Liver (tissue), 3 donors: Measurements from ENCODE around the gene DPY19L1.
"Not testable (repeated sequence)": the region's sequence is repeated elsewhere in the genome, so short reads cannot be mapped to it uniquely, and the experiment has no call there.

Experiments used
- EGR1 ChIP-seq, 2 donors: IDR thresholded peaks; 2 replicates each; pipeline ENCODE4 v1.6.1; 2016 to 2018; ENCODE audit warnings: antibody characterized with exemption in 2 of 2, low read depth in 2 of 2
- GABPA ChIP-seq, 2 donors: IDR thresholded peaks in 1 of 2; conservative IDR thresholded peaks in 1 of 2; 2 replicates each; pipeline ENCODE4 v1.6.1; 2016; ENCODE audit warnings: antibody characterized with exemption in 2 of 2, mild to moderate bottlenecking in 1 of 2, moderate library complexity in 1 of 2
- HNF4A ChIP-seq, 2 donors: conservative IDR thresholded peaks; 2 replicates each; pipeline ENCODE4 v1.6.1; 2016; ENCODE audit warnings: antibody characterized with exemption in 2 of 2, mild to moderate bottlenecking in 2 of 2
- JUND ChIP-seq, 2 donors: IDR thresholded peaks; 2 replicates each; pipeline ENCODE4 v1.6.1; 2016; ENCODE audit warnings: antibody characterized with exemption in 2 of 2
- RAD21 ChIP-seq, 2 donors: IDR thresholded peaks; 2 replicates each; pipeline ENCODE4 v1.6.1; 2016; ENCODE audit warnings: antibody characterized with exemption in 2 of 2, mild to moderate bottlenecking in 2 of 2
- RXRA ChIP-seq, 2 donors: IDR thresholded peaks; 2 replicates each; pipeline ENCODE4 v1.6.1; 2017 to 2018; ENCODE audit warnings: antibody characterized with exemption in 2 of 2, mild to moderate bottlenecking in 1 of 2
- TAF1 ChIP-seq: conservative IDR thresholded peaks from 2 replicates; pipeline ENCODE4 v1.6.1; 2016; ENCODE audit warnings: antibody characterized with exemption, mild to moderate bottlenecking
- YY1 ChIP-seq: IDR thresholded peaks from 2 replicates; pipeline ENCODE4 v1.6.1; 2016; ENCODE audit warnings: antibody characterized with exemption, mild to moderate bottlenecking
- TF ChIP-seq, protein P1 (sequence below): IDR thresholded peaks from 2 replicates; pipeline ENCODE4 v1.6.1; 2016; ENCODE audit warnings: antibody characterized with exemption
- TF ChIP-seq, protein P2 (sequence below): fragments of 150-350 bp; IDR thresholded peaks from 2 replicates; pipeline ENCODE4 v1.5.1; 2017; ENCODE audit warnings: improper control_type of control experiment, low read depth, low read length; ENCODE audit not compliant: missing input control
- TF ChIP-seq, protein P3 (sequence below): IDR thresholded peaks from 2 replicates; pipeline ENCODE4 v1.6.1; 2016; ENCODE audit warnings: antibody characterized with exemption
- TF ChIP-seq, protein P4 (sequence below): IDR thresholded peaks from 2 replicates; pipeline ENCODE4 v1.6.1; 2016; ENCODE audit warnings: antibody characterized with exemption, mild to moderate bottlenecking
- TF ChIP-seq, protein P5 (sequence below): IDR thresholded peaks from 2 replicates; pipeline ENCODE4 v1.6.1; 2016; ENCODE audit warnings: antibody characterized with exemption
- donor health status: healthy.
- donor health status: healthy.

DNA sequence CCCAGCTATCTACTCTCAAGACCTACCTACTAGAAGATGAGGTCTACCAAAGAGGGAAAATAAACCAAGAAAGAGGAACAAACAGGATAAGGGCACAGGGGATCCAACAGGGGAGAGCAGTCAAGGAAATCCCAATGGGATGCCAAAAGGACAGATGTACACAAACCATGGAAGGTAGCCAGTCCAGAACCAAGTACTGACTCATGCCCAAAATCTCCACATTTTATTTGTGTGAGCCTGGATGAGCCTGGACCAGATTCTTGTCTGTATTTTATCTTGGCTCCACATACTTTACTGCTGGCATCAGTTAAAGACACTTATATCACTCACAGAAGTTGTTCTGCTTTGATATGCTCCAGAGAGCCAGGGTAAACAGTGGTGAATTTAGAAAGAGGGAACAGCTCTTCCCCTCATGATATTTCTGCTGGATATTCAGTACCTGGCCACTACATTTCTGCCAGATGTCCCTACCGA lies 34.1 kb downstream of the DPY19L1 start:
- TF ChIP-seq, protein P1, sequence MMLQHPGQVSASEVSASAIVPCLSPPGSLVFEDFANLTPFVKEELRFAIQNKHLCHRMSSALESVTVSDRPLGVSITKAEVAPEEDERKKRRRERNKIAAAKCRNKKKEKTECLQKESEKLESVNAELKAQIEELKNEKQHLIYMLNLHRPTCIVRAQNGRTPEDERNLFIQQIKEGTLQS = not testable (repeated sequence)
- TF ChIP-seq TAF1; RAD21 (IDR thresholded peaks at IDR 0.05); RXRA (IDR thresholded peaks at IDR 0.05); JUND (IDR thresholded peaks at IDR 0.05); YY1; HNF4A (conservative IDR thresholded peaks at IDR 0.05); GABPA (IDR thresholded peaks at IDR 0.05 in 1 of 2, conservative IDR thresholded peaks at IDR 0.05 in 1 of 2); EGR1 (IDR thresholded peaks at IDR 0.05; ENCODE audit: low read depth in 2 of 2): not testable (repeated sequence)
- TF ChIP-seq, protein P2, sequence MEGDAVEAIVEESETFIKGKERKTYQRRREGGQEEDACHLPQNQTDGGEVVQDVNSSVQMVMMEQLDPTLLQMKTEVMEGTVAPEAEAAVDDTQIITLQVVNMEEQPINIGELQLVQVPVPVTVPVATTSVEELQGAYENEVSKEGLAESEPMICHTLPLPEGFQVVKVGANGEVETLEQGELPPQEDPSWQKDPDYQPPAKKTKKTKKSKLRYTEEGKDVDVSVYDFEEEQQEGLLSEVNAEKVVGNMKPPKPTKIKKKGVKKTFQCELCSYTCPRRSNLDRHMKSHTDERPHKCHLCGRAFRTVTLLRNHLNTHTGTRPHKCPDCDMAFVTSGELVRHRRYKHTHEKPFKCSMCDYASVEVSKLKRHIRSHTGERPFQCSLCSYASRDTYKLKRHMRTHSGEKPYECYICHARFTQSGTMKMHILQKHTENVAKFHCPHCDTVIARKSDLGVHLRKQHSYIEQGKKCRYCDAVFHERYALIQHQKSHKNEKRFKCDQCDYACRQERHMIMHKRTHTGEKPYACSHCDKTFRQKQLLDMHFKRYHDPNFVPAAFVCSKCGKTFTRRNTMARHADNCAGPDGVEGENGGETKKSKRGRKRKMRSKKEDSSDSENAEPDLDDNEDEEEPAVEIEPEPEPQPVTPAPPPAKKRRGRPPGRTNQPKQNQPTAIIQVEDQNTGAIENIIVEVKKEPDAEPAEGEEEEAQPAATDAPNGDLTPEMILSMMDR = not testable (repeated sequence)
- TF ChIP-seq, protein P3, sequence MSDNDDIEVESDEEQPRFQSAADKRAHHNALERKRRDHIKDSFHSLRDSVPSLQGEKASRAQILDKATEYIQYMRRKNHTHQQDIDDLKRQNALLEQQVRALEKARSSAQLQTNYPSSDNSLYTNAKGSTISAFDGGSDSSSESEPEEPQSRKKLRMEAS = not testable (repeated sequence)
- TF ChIP-seq, protein P4, sequence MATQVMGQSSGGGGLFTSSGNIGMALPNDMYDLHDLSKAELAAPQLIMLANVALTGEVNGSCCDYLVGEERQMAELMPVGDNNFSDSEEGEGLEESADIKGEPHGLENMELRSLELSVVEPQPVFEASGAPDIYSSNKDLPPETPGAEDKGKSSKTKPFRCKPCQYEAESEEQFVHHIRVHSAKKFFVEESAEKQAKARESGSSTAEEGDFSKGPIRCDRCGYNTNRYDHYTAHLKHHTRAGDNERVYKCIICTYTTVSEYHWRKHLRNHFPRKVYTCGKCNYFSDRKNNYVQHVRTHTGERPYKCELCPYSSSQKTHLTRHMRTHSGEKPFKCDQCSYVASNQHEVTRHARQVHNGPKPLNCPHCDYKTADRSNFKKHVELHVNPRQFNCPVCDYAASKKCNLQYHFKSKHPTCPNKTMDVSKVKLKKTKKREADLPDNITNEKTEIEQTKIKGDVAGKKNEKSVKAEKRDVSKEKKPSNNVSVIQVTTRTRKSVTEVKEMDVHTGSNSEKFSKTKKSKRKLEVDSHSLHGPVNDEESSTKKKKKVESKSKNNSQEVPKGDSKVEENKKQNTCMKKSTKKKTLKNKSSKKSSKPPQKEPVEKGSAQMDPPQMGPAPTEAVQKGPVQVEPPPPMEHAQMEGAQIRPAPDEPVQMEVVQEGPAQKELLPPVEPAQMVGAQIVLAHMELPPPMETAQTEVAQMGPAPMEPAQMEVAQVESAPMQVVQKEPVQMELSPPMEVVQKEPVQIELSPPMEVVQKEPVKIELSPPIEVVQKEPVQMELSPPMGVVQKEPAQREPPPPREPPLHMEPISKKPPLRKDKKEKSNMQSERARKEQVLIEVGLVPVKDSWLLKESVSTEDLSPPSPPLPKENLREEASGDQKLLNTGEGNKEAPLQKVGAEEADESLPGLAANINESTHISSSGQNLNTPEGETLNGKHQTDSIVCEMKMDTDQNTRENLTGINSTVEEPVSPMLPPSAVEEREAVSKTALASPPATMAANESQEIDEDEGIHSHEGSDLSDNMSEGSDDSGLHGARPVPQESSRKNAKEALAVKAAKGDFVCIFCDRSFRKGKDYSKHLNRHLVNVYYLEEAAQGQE = not testable (repeated sequence)
- TF ChIP-seq, protein P5, sequence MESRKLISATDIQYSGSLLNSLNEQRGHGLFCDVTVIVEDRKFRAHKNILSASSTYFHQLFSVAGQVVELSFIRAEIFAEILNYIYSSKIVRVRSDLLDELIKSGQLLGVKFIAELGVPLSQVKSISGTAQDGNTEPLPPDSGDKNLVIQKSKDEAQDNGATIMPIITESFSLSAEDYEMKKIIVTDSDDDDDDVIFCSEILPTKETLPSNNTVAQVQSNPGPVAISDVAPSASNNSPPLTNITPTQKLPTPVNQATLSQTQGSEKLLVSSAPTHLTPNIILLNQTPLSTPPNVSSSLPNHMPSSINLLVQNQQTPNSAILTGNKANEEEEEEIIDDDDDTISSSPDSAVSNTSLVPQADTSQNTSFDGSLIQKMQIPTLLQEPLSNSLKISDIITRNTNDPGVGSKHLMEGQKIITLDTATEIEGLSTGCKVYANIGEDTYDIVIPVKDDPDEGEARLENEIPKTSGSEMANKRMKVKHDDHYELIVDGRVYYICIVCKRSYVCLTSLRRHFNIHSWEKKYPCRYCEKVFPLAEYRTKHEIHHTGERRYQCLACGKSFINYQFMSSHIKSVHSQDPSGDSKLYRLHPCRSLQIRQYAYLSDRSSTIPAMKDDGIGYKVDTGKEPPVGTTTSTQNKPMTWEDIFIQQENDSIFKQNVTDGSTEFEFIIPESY = not testable (repeated sequence)
